OCI-LY3 (cell line): ENCODE measurements around the gene LPCAT3.

Experiments used
- H2AFZ ChIP-seq: fragments of 200-600, 300-600 bp; shearing (Covaris generic); 2 replicates; pipeline ENCODE4 v1.6.0; 2014; ENCODE audit warnings: antibody characterized with exemption, low read depth, low read length
- H3K27ac ChIP-seq: fragments of 200-600, 300-600 bp; sonication (generic); 2 replicates; pipeline ENCODE4 v1.5.1; 2014; ENCODE audit warnings: mild to moderate bottlenecking, low read length, moderate library complexity, mixed read lengths
- H3K27me3 ChIP-seq: fragments of 200-600, 300-600 bp; sonication (generic); 2 replicates; pipeline ENCODE4 v1.6.1; 2014; ENCODE audit warnings: low read depth, low read length, mixed read lengths
- H3K36me3 ChIP-seq: fragments of 200-600, 300-600 bp; sonication (generic); replicated peaks from 2 replicates; pipeline ENCODE3; 2014; ENCODE audit warnings: low read depth, low read length, mixed read lengths
- H3K4me1 ChIP-seq: fragments of 300-600, 200-600 bp; sonication (generic); 2 replicates; pipeline ENCODE4 v1.6.1; 2014; ENCODE audit warnings: low read length, mixed read lengths
- H3K4me2 ChIP-seq: fragments of 200-600, 300-600 bp; sonication (generic); 2 replicates; pipeline ENCODE4 v1.6.1; 2014; ENCODE audit warnings: low read length, mixed read lengths
- H3K4me3 ChIP-seq: fragments of 300-600, 200-600 bp; sonication (generic); 2 replicates; pipeline ENCODE4 v1.5.1; 2014; ENCODE audit warnings: antibody characterized with exemption, mild to moderate bottlenecking, low read length, moderate library complexity
- H3K79me2 ChIP-seq: fragments of 300-600, 200-600 bp; shearing (Covaris generic); 2 replicates; pipeline ENCODE4 v1.6.1; 2014; ENCODE audit warnings: mild to moderate bottlenecking, low read length, mixed read lengths
- H3K9ac ChIP-seq: fragments of 300-600, 200-600 bp; shearing (Covaris generic); 2 replicates; pipeline ENCODE4 v1.6.0; 2014; ENCODE audit warnings: mild to moderate bottlenecking, low read length, moderate library complexity
- H3K9me3 ChIP-seq: fragments of 200-600, 300-600 bp; shearing (Covaris generic); 2 replicates; pipeline ENCODE4 v1.6.1; 2014; ENCODE audit warnings: low read length, mixed read lengths; ENCODE audit not compliant: insufficient read depth
- H4K20me1 ChIP-seq: fragments of 200-600, 300-600 bp; sonication (generic); 2 replicates; pipeline ENCODE4 v1.6.1; 2016; ENCODE audit warnings: low read length, mixed read lengths; ENCODE audit not compliant: insufficient read depth
- CTCF ChIP-seq: fragments of 200-600, 300-600 bp; sonication (generic); IDR thresholded peaks from 2 replicates; pipeline ENCODE4 v1.5.1; 2014; ENCODE audit warnings: antibody characterized with exemption, low read length, low read depth
- EZH2phosphoT487 ChIP-seq: fragments of 200-600 bp; shearing (Covaris generic); IDR thresholded peaks from 2 replicates; pipeline ENCODE4 v1.6.1; 2018; ENCODE audit warnings: antibody characterized with exemption, mixed run types, low read depth

Gene LPCAT3

GRCh38 chr12:7018350-7019042, at the start of gene LPCAT3:
Gene LPCAT3 (minus strand): TSS chr12:7018476. CDS start chr12:7018424, 52 bp downstream.
- Histone ChIP-seq H4K20me1 (no peaks in the 10 kb centered on the region), H3K4me3 (peak within 1 kb of the TSS; percentile 81), H2AFZ (peak within 1 kb of the TSS; percentile 68), H3K9ac (peak within 1 kb of the TSS; percentile 70), H3K36me3 (no peaks in the 10 kb centered on the region), H3K4me1 (peaks cover 9% of the 10 kb centered on the region), H3K9me3 (no peaks in the 10 kb centered on the region), H3K4me2 (peak within 1 kb of the TSS; percentile 90), H3K27ac (peak within 1 kb of the TSS; percentile 76), H3K27me3 (no peaks in the 10 kb centered on the region), H3K79me2 (no peaks in the 10 kb centered on the region)
- TF ChIP-seq CTCF: peak; percentile 65
- no peak for TF ChIP-seq EZH2phosphoT487

DNA sequence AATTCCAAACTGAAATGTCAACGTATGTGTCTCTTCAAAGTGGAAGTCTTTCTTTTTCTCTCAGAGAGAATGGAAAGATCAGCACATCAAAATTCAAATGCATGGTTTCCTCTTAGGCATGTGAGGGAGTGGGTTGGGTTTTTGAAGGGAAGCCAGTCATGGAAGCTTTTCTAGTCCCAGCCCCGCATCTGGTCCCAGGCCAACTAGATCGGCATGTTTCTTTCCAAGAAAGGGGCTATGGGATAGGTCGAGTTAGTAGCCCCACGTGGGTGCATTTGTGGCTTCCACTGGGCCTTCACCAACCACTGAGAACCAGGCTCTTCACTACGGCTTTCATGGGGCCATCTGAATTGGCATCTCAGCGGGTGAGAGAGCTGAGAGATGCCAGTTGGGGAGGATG, 48.8 kb upstream of the LPCAT3 start:
- H3K4me3 ChIP-seq: no peak overlapping the region
- H3K36me3 ChIP-seq: no peaks in the 10 kb centered on the region
- no peak overlapping the region for H2AFZ ChIP-seq
- no peaks in the 10 kb centered on the region for H3K9me3 ChIP-seq
- H3K27ac ChIP-seq: no peak overlapping the region
- no peak overlapping the region for H3K4me2 ChIP-seq
- H3K27me3 ChIP-seq: peaks cover 29% of the 10 kb centered on the region
- no peaks in the 10 kb centered on the region for H3K79me2 ChIP-seq
- no peak overlapping the region for H3K9ac ChIP-seq
- no peak for TF ChIP-seq CTCF
- TF ChIP-seq EZH2phosphoT487: no peak
- no peaks in the 10 kb centered on the region for H3K4me1 ChIP-seq
- H4K20me1 ChIP-seq: no peaks in the 10 kb centered on the region

DNA sequence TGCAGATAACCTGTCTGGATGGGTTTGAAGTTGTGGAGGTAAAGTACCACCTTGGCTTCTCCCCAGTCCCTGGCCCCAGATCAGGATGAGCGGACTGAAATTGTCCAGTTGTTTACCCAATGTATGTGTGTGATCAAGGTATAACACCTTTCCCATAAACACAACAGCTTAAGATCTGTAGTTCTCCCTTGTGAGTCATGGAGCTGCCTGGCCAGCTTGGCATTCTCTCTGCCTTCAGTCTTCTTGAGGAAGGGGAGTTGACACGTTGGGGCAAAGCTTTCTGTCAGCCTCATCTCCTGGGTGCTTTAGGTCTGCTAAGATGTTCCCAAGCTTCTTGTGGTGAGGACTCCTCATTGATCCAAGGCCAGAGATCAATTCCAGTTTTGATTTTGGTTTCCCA, 48.3 kb upstream of the LPCAT3 start:
- H3K36me3 ChIP-seq: no peaks in the 10 kb centered on the region
- no peak overlapping the region for H3K9ac ChIP-seq
- no peak overlapping the region for H3K27ac ChIP-seq
- H3K4me3 ChIP-seq: no peak overlapping the region
- H3K9me3 ChIP-seq: no peaks in the 10 kb centered on the region
- no peak overlapping the region for H3K4me2 ChIP-seq
- H3K27me3 ChIP-seq: peaks cover 25% of the 10 kb centered on the region
- H3K79me2 ChIP-seq: no peaks in the 10 kb centered on the region
- no peaks in the 10 kb centered on the region for H4K20me1 ChIP-seq
- no peak overlapping the region for H2AFZ ChIP-seq
- no peaks in the 10 kb centered on the region for H3K4me1 ChIP-seq
- TF ChIP-seq EZH2phosphoT487 (no peak), CTCF (no peak)

GRCh38 chr12:7065073-7065623, 46.9 kb upstream of the LPCAT3 start:
- no peak overlapping the region for H2AFZ ChIP-seq
- no peak overlapping the region for H3K9ac ChIP-seq
- H4K20me1 ChIP-seq: no peaks in the 10 kb centered on the region
- H3K36me3 ChIP-seq: no peaks in the 10 kb centered on the region
- TF ChIP-seq CTCF: no peak
- no peak for TF ChIP-seq EZH2phosphoT487
- H3K4me1 ChIP-seq: no peaks in the 10 kb centered on the region
- H3K79me2 ChIP-seq: no peaks in the 10 kb centered on the region
- peaks cover 33% of the 10 kb centered on the region for H3K27me3 ChIP-seq
- H3K9me3 ChIP-seq: no peaks in the 10 kb centered on the region
- no peak overlapping the region for H3K4me3 ChIP-seq
- no peak overlapping the region for H3K4me2 ChIP-seq
- no peak overlapping the region for H3K27ac ChIP-seq
